GM10847 (cell line): ENCODE data around the gene CAPNS1.

Source experiments
- POLR2A ChIP-seq: IDR thresholded peaks from 2 replicates; pipeline ENCODE4 v1.6.1; 2011; ENCODE audit not compliant: insufficient read length; ENCODE audit errors: extremely low read depth

Gene CAPNS1

DNA sequence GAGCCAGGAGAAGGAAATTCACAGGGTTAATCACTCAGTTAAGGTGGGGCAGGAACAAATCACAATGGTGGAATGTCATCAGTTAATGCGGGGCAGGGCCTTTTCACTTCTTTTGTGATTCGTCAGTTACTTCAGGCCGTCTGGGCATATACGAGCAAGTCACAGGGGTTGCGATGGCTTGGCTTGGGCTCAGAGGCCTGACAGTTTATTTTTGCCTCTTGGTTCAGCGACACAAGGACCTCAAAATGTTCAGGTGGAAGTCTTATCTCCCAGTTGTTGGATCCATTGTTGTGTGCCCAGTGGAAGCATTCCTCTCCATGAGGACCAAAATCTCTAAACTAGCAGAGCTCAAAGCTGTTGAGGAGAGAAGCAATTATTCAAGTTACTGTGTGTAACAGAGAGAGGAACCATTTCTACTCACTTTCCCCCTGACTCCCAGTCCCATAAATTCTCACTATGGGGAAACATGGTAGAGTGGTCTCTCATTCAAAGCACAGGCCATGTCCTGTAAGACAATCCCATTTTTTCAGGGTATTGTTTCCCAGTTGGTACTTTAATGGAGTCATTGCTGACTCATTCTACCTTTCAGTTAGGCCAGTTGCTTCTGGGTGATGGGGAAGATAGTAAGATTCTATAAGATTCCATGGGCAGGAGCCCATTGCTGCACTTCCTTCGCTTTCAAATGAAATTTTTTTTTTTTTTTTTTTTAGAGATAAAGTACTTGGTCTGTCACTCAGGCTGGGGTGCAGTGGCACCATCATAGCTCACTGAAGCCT lies 21.1 kb downstream of the CAPNS1 start:
- no peak for TF ChIP-seq POLR2A

DNA sequence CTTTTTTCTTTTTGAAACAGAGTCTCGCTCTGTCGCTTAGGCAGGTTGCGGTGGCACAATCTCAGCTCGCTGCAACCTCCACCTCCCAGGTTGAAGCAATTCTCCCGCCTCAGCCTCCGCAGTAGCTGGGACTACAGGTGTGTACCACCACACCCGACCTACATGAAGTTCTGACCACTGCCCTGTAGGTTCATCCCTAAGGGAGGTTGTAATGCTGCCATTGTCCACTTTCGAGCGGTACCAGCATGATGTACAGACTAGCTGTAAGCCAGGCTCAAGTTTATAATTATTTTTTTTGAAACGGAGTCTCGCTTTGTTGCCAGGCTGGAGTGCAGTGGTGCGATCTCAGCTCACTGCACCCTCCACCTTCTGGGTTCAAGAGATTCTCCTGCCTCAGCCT lies 23.9 kb downstream of the CAPNS1 start:
- no peak for TF ChIP-seq POLR2A

DNA sequence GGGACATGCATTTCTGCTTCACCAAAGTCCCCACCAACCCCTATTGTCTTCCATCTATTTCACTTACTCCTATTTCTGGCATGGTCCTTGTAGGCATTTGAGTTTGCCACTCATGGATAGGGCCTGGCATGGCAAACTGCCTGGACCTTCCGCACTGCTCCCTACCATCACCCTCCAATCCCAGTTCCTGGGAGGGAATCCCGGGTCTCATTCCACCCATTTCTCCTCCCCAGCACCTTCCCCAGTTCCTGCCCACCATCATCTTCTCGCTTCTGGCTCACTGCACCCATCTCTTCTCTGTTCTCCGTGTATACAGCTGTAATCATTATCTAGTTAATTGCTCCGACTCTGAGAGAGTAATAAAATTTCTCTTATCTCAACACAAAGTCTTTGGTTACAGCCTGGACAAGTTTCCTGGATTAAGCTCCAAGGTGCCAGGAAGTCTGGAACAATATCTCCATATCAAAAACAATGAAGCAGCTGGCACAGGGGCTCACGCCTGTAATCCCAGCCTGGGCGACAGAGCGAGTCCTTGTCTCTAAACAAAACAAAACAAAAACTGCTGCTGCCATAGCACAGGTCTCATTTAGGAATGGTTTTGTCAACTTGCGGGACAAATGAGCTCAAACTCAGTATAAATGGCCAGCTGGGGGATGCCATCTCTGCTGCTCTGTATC lies 29.4 kb downstream of the CAPNS1 start:
- TF ChIP-seq POLR2A: no peak

DNA sequence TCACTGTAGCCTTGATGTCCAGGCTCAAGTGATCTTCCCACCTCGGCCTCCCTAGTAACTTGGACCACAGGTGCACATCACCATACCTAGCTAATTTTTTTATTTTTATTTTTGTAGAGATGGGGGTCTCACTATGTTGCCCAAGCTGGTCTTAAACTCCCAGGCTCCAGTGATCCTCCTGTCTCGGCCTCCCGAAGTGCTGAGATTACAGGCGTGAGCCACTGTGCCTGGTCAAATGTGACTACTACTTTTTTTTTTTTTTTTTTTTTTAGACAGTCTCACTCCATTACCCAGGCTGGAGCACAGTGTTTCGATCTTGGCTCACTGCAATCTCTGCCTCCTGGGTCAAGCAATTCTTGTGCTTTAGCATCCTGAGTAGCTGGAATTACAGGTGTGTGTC lies 33.0 kb downstream of the CAPNS1 start:
- no peak for TF ChIP-seq POLR2A

DNA sequence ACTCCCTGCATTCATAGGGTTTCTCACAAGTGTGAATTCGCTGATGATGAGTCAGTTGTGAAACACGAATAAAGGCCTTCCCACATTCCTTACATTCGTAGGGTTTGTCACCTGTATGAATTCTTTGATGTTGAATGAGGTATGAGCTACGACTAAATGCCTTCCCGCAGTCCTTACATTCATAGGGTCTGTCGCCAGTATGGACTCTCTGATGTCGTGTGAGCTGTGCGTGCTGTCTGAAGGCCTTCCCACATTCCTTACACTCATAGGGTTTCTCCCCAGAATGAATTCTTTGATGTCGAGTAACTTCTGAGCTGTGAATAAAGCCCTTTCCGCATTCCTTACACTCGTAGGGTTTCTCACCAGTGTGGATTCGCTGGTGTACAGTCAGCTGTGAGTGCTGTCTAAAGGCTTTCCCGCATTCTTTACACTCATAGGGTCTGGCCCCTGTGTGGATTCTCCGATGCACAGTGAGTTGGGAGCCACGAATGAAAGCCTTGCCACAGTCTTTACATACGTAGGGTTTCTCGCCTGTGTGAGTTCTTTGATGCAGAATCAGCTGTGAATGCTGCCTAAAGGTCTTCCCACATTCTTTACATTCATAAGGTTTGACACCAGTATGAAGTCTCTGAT lies 42.9 kb downstream of the CAPNS1 start:
- TF ChIP-seq POLR2A: no peak

DNA sequence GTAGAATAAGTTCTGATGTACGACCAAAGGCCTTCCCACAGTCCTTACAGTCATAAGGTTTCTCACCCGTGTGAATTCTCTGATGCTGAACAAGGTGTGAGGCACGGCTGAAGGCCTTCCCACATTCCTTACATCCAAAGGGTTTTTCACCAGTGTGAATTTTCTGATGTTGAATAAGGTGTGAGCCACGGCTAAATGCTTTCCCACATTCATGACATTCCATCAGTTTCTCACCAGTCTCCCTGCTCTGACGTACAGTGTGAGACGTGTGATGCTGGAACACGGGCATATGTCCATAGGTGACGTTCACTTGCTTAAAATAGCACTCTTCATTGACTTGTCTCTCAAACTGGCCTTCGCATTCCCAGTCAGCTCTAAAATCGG lies 43.4 kb downstream of the CAPNS1 start:
- no peak for TF ChIP-seq POLR2A

DNA sequence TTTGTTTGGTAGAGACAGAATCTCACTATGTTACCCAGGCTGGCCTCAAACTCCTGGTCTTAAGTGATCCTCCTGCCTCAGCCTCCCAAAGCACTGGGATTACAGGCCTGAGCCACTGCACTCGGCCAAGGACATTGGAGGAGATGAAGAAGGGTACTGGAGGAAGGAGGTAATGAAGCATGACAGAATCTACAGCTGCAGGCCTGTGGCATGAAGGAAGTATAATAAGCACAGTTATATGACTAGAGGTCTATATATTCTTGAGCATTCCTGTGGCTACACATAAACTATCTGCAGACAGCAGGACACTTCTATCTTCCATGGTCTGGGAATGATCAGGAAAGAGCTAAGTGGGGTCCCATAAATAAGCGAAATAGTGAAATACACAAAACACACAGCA lies 56.4 kb downstream of the CAPNS1 start:
- TF ChIP-seq POLR2A: no peak

DNA sequence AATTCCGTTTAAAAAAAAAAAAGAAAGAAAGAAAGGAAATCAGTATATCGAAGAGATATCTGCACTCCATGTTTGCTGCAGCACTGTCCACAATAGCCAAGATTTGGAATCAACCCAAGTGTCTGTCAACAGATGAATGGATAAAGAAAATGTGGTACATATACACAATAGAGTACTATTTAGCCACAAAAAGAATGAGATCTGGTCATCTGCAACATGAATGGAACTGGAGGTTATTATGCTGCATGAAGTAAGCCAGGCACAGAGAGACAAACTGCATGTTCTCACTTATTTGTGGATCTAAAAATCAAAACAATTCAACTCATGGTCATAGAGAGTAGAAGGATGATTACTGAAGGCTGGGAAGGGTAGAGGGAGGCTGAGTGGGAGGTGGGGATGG lies 58.3 kb downstream of the CAPNS1 start:
- TF ChIP-seq POLR2A: no peak
